Activated T-cell treated with anti-CD3 and anti-CD28 coated beads, Interleukin-2, amount 50 U/mL, for 72 hours (primary cell): ENCODE results near the gene RFX3. TPM values are rescaled to one million over a fixed set of nuclear protein-coding genes. Genes with fewer than 3 reads are reported as not detected.

Source experiments
- ATAC-seq, 2 donors: fragments of 150-1000 bp; cut with Tn5 transposase; replicated peaks in 1 of 2; 2 replicates each; pipeline ENCODE4 v1.10.0; 2021; ENCODE audit warnings: moderate library complexity in 2 of 2, mild to moderate bottlenecking in 1 of 2
- DNase-seq, 2 donors: peaks; one replicate each; pipeline ENCODE4 v3.0.0; 2021 to 2022; ENCODE audit warnings: mixed read lengths in 1 of 2
- H3K27ac Mint-ChIP-seq: one replicate; pipeline ENCODE4 v1.8.0; 2022; ENCODE audit warnings: mild to moderate bottlenecking, moderate library complexity, mixed read lengths
- H3K27me3 Mint-ChIP-seq: one replicate; pipeline ENCODE4 v1.8.0; 2022; ENCODE audit warnings: low read depth, mixed read lengths
- H3K36me3 Mint-ChIP-seq, 2 donors: one replicate each; pipeline ENCODE4 v1.8.0; 2022; ENCODE audit warnings: mixed read lengths in 2 of 2, mild to moderate bottlenecking in 1 of 2; ENCODE audit not compliant: insufficient read depth in 2 of 2
- H3K4me1 Mint-ChIP-seq: one replicate; pipeline ENCODE4 v1.8.0; 2022; ENCODE audit warnings: low read depth, mixed read lengths
- H3K4me3 Mint-ChIP-seq, 2 donors: one replicate each; pipeline ENCODE4 v1.8.0; 2022; ENCODE audit warnings: mild to moderate bottlenecking in 2 of 2, mixed read lengths in 2 of 2, moderate library complexity in 2 of 2
- H3K9me3 Mint-ChIP-seq, 2 donors: one replicate each; pipeline ENCODE4 v1.8.0; 2022; ENCODE audit warnings: mixed read lengths in 2 of 2
- total RNA-seq, 2 donors: library from RNA; stranded (reverse); gene quantifications; one replicate each; pipeline ENCODE4 v1.2.3, GENCODE V29; 2022

RFX3 gene
- total RNA-seq, 2 donors from 2014 or later, result 20.1 to 20.2 TPM

DNA sequence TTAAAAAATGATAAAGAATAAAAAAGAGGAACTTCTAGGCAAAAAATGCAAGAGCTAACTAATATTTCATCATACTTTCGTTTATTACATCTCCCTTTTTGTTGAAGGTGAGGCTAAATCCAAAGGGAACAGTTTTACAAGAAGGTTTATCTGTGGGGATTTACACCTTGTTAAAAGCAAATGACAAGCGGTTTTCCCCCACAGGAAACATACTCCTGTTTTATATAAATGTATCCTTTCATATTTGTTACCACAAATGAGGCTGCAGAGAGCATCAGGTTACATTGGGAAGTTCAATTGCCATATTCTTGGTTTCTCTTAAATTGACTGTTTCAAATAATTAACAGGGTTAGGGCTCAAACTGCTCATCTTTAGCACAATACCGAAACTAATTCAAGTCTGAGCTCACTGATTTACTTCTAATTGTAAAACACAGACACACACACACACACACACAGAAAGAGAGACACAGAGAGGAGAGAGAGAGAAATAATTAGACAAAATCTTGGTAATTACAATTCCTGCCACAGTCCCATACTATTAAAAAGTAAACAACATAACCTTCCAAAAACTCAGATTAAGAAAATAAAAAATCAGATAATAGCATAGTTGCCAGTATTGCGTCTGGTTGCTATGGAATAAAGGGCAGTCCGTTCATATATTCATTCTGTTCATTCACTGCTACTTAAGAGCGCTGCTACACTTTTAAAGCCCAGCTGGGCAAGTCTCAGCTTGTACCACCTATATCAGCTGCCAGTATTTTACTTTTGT, 17.1 kb downstream of the RFX3 start:
- no peak for ATAC-seq
- Mint-ChIP-seq H3K27ac (peak overlapping the region; percentile 51), H3K36me3 (peaks cover 0 to 1% of the 10 kb centered on the region in 2 donors)

DNA sequence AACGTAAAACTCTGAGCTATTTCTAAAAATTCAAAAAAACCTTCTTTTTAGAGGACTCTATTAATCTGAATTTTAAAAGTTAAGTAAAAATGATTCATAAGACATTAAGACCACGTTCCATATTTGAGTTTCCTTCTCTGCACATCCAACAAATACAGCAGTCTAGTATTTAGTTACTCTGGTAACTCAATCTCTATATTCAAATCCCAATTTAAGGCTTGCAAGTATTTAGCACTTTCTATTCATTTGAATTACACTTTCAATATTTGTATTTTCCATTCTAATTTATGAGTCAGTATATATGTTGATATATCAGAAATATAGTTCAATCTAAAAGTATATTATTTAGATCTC, 17.7 kb downstream of the RFX3 start:
- ATAC-seq (peak in 1 of 2 donors; percentile 23), DNase-seq (no peak)
- no peaks in the 10 kb centered on the region for H3K27me3 Mint-ChIP-seq
- peaks cover 35% of the 10 kb centered on the region for H3K4me1 Mint-ChIP-seq
- peak overlapping the region; percentile 51 for H3K27ac Mint-ChIP-seq
- peaks cover 0 to 1% of the 10 kb centered on the region in 2 donors for H3K36me3 Mint-ChIP-seq
- H3K9me3 Mint-ChIP-seq, result no peaks in the 10 kb centered on the region
- peak overlapping the region; percentile 50 to 72 for H3K4me3 Mint-ChIP-seq

More for the DNA sequence above, 17.1 kb downstream of the RFX3 start:
- no peak for DNase-seq
- Mint-ChIP-seq H3K4me1 (peaks cover 40% of the 10 kb centered on the region), H3K9me3 (no peaks in the 10 kb centered on the region), H3K4me3 (peak overlapping the region; percentile 50 to 72), H3K27me3 (no peaks in the 10 kb centered on the region)

DNA sequence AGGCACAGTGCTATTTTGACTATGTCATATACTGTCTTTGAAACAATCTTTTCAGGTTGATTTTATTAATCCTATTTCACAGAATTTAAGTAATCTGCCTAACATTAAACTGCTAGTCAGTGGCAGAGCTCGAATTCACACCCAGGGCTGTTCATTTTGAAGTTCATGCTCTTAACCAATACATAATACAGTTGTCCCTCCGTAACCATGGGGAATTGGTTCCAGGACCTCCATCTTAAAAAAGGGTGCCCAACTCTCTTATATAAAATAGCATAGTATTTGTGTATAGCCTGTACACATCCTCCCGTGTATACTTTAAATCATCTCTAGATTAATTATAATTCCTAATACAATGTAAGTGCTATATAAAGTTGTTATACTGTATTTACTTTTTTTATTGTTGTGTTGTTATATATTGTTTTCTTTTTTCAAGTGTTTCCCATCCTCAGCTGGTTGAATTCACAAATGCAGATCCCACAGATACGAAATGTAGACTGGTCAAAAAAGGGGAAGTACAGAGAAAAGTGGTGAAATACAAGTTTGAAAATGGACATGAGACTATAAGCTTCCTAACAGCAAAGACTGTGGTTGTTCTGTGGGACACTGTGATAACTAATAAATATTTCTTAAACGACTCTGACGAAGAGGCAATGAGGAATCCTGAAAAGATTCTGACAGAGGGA, 18.3 kb downstream of the RFX3 start:
- DNase-seq (no peak), ATAC-seq (no peak)
- H3K4me3 Mint-ChIP-seq, result peak overlapping the region; percentile 50 to 72
- peaks cover 40% of the 10 kb centered on the region for H3K4me1 Mint-ChIP-seq
- peak overlapping the region; percentile 51 for H3K27ac Mint-ChIP-seq
- H3K27me3 Mint-ChIP-seq, result no peaks in the 10 kb centered on the region
- H3K9me3 Mint-ChIP-seq, result no peaks in the 10 kb centered on the region
- peaks cover 0 to 1% of the 10 kb centered on the region in 2 donors for H3K36me3 Mint-ChIP-seq

DNA sequence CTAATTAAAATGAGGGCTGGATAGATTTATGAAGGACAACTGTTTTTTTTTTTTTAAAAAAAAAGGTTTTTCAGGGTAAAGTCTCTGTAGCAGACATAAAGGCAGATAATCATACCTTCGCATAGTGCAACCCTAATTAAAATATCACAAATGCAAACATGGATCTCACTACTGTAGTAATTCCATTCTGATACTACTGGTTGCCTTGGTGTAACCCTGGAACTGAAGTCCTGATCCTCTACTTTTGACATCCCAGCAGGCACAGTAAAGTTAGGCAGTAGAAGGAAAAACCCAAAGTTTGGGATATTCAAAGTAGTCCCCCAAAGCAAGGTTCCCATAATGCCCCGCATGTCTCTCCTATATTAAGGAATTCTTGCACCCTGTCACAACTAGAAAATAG, 19.6 kb downstream of the RFX3 start:
- peaks cover 1% of the 10 kb centered on the region in 2 donors for H3K36me3 Mint-ChIP-seq
- H3K27me3 Mint-ChIP-seq, result no peaks in the 10 kb centered on the region
- DNase-seq (no peak), ATAC-seq (peak in 1 of 2 donors; percentile 32)
- peaks cover 37% of the 10 kb centered on the region for H3K4me1 Mint-ChIP-seq
- H3K9me3 Mint-ChIP-seq, result no peaks in the 10 kb centered on the region
- H3K4me3 Mint-ChIP-seq, result no peak overlapping the region
- no peak overlapping the region for H3K27ac Mint-ChIP-seq

DNA sequence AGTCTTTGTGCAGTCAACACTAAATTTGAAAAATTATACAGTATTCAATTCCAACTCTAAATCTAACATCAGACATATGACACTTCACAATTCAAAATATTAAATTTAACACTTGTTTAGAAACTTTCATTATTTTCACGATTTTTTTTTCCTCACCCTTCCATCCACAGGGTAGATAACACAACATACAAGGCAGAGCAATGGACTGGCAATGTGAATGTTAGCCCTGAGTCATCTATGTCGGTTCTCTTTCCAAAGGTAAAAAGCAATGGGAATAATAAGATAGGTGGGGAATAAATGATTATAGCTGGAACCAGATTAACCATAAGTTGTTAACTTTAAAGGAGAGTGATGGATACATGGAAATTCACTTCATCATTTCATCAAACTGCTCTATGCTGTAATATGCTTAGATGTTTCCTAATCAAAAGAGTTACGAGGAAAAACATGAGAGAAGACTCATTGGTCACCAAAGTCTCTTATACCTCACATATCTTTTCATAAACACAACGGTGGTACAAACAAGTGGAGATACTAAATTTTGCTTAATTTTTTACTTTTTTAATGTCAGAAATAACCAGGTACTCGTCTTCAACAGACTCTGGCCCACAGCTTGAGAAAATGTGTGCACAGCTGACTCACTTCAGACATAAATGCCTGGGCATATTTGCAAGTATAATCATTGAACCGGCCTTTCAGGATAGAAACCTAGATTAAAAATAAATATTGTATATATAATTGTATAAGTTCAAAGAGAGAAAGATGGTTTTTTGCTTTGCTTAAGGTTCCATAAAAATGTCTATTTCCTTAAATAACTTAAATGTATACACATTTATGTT, 23.0 kb downstream of the RFX3 start:
- Mint-ChIP-seq H3K9me3 (no peaks in the 10 kb centered on the region), H3K36me3 (peaks cover 0 to 1% of the 10 kb centered on the region in 2 donors), H3K27ac (no peak overlapping the region), H3K4me3 (no peak overlapping the region), H3K27me3 (no peaks in the 10 kb centered on the region), H3K4me1 (peaks cover 28% of the 10 kb centered on the region)
- no peak for DNase-seq
- no peak for ATAC-seq

DNA sequence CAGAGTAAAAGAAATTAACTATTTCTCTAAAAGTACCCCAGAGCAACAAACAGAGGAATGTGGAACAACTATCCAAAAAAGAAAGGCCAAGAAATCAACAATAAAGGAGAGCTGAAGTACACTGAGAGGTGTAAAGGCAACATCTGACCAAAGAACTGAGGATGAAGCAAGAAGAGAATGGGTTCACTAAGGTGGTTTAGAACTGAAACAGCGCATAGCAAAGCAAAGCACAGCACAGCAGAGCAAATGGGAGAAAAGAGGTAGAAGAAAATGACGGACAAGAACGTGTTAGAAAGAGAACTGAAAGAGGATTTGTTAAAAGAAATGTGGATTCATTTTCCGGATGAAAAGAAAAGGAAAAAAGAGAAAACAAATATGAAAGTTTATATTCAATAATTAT, 25.8 kb downstream of the RFX3 start:
- no peaks in the 10 kb centered on the region for H3K27me3 Mint-ChIP-seq

DNA sequence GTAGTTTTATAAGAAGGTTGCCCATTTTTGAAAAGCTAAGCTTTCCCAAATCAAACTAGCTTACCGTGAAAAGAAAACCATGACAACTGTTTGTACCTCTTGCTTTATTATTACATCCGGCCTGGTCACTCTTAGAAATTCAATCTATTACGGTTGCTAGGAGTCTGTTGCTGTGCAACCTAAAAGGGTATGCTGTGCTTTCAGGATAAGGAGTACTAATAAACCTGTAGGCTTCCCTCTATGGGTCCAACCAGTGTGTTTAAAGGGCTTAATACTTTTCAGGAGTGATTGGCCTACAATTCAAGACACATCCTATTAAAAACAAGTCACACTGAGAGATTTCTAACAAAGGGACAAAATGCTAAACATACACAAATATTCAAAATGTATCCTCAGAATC, 27.1 kb downstream of the RFX3 start:
- no peak overlapping the region for H3K4me3 Mint-ChIP-seq
- ATAC-seq (no peak), DNase-seq (no peak)
- no peaks in the 10 kb centered on the region for H3K27me3 Mint-ChIP-seq
- H3K4me1 Mint-ChIP-seq, result peaks cover 24% of the 10 kb centered on the region
- H3K36me3 Mint-ChIP-seq, result peaks cover 2 to 4% of the 10 kb centered on the region in 2 donors
- no peak overlapping the region for H3K27ac Mint-ChIP-seq
- H3K9me3 Mint-ChIP-seq, result peaks cover 2% of the 10 kb centered on the region in 2 donors

More for the DNA sequence above, 25.8 kb downstream of the RFX3 start:
- no peak for DNase-seq
- peak overlapping the region in 1 of 2 donors; percentile 36 for H3K4me3 Mint-ChIP-seq
- H3K9me3 Mint-ChIP-seq, result no peaks in the 10 kb centered on the region
- peak overlapping the region; percentile 88 for H3K27ac Mint-ChIP-seq
- ATAC-seq, result no peak
- H3K36me3 Mint-ChIP-seq, result peaks cover 0 to 1% of the 10 kb centered on the region in 2 donors
- H3K4me1 Mint-ChIP-seq, result peaks cover 21% of the 10 kb centered on the region

DNA sequence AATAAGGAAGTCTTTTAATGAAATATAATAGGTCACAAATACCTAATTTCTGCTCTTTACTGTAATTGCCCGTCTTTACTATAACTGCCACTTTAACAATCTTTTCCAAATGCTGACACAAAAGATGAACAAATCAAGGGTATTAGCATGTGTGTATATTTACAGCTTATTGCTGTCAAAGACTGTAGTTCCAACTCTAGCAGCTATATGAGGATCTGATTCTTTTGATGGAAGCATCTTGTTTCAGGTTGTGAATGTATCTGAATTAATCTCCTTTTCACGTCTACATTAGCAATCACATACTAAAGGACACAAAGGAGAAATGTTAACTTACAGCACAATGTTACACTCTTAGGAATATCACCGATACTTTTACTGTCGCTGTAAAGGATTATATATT, 27.9 kb downstream of the RFX3 start:
- ATAC-seq, result no peak
- Mint-ChIP-seq H3K27ac (no peak overlapping the region), H3K36me3 (peaks cover 3 to 5% of the 10 kb centered on the region in 2 donors), H3K27me3 (no peaks in the 10 kb centered on the region), H3K9me3 (peaks cover 2 to 3% of the 10 kb centered on the region in 2 donors), H3K4me3 (no peak overlapping the region), H3K4me1 (peaks cover 23% of the 10 kb centered on the region)
- no peak for DNase-seq

DNA sequence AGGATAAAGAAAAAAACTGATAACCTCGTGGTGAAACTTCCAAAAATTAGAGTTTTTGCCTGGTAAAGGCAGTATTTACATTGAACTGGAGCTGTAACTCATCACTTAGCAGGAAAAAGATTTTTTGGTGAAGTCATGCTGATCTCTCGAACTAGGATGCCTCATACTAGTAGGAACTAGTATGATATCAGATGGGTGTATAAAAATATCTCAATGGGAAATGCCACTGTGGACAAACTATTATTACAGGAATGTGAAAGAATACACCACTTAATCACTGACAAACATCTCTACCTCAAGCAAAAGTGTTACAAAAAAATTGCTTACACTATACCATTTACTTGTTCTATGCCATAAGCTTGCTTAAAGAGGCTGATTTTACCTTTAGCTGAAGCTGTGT, 28.4 kb downstream of the RFX3 start:
- DNase-seq (no peak), ATAC-seq (peak in 1 of 2 donors; percentile 21)
- peaks cover 3 to 5% of the 10 kb centered on the region in 2 donors for H3K36me3 Mint-ChIP-seq

DNA sequence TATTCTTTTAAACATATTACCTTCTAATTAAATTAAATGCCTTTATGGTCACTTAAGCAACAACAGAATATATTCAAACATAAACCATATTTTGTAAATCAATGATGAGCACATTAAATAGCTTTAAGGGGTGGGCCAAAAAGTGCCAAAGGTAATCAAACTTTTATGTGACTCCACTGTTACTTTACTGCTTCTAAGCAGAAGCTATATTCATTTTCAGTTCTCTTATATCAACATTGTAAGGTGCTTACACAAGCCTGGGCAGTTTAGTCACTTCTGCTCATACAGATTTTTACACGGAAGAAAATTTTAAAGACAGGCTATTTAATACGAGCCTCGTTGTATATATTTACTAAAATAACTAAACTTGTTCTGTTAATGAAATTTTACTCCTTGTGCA, 29.9 kb downstream of the RFX3 start:
- Mint-ChIP-seq H3K9me3 (peaks cover 2 to 3% of the 10 kb centered on the region in 2 donors), H3K27me3 (no peaks in the 10 kb centered on the region), H3K4me3 (no peak overlapping the region), H3K27ac (no peak overlapping the region), H3K36me3 (peaks cover 3 to 4% of the 10 kb centered on the region in 2 donors), H3K4me1 (peaks cover 31% of the 10 kb centered on the region)
- ATAC-seq (no peak), DNase-seq (no peak)

More for the DNA sequence above, 28.4 kb downstream of the RFX3 start:
- no peaks in the 10 kb centered on the region for H3K27me3 Mint-ChIP-seq
- H3K27ac Mint-ChIP-seq, result no peak overlapping the region
- peaks cover 2 to 3% of the 10 kb centered on the region in 2 donors for H3K9me3 Mint-ChIP-seq
- H3K4me3 Mint-ChIP-seq, result no peak overlapping the region
- H3K4me1 Mint-ChIP-seq, result peaks cover 21% of the 10 kb centered on the region

DNA sequence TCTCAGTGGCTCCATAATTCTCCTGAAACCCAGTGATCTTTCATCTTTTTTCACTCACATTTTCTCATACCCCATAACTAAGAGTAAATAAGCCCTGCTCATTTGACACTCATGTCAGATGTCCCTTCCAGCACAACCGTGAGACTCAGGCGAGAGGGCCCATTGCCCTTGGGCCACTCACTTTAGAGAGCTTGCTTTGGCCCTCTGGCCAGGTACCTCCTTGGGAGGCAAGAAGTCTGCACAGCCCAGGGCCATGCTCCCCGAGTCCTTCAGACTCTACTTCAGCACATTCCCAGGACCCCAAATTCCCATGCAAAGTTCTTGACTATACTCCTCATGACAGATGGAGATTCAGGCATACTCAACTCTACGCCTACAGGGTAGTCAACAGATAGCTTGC, 33.6 kb downstream of the RFX3 start:
- peaks cover 25% of the 10 kb centered on the region for H3K4me1 Mint-ChIP-seq
- H3K9me3 Mint-ChIP-seq, result peaks cover 2 to 5% of the 10 kb centered on the region in 2 donors
- no peaks in the 10 kb centered on the region for H3K27me3 Mint-ChIP-seq
- H3K27ac Mint-ChIP-seq, result no peak overlapping the region
- no peak for ATAC-seq
- peaks cover 3 to 11% of the 10 kb centered on the region in 2 donors for H3K36me3 Mint-ChIP-seq
- DNase-seq, result no peak
- H3K4me3 Mint-ChIP-seq, result no peak overlapping the region

DNA sequence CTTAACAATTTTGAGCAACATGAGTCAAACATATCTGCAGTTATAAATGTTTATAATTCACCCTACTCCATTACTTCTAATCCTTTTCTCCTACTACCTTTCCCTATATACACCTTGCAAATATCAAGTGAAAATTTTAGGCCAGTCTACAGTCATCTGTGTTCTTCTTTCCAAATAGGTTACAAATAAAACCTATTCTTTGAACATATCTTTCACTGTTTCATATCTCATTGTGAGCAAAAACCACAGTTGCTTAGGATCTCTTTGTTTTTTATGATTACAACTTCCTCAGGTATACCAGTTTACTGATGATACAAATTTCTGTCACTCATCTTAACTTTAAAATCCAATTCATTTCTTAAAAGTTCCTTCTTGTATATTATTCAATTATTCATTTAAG, 34.4 kb downstream of the RFX3 start:
- H3K27me3 Mint-ChIP-seq, result no peaks in the 10 kb centered on the region
- H3K36me3 Mint-ChIP-seq, result peaks cover 3 to 12% of the 10 kb centered on the region in 2 donors
- H3K4me1 Mint-ChIP-seq, result peaks cover 23% of the 10 kb centered on the region
- no peak for DNase-seq
- H3K4me3 Mint-ChIP-seq, result no peak overlapping the region
- no peak for ATAC-seq
- peak overlapping the region; percentile 25 for H3K27ac Mint-ChIP-seq
- H3K9me3 Mint-ChIP-seq, result peaks cover 2 to 5% of the 10 kb centered on the region in 2 donors

DNA sequence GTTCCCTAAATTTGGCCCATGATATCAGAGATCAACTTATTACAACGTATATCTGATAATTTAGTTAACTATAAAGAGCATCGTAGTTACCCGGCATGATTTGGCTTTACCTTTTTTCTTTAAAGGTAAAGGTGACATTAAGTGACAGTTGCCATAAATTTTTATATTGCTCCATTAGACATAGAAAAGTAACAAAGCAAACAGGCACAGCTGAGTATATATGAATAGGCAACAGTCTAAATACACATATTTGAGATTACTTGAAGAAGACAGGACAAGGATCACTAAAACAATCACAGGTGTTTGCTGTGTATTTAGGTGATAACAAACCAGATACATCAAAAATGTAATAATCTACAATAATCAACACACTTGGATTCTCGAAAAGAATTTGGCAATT, 34.8 kb downstream of the RFX3 start:
- Mint-ChIP-seq H3K27me3 (no peaks in the 10 kb centered on the region), H3K36me3 (peaks cover 3 to 14% of the 10 kb centered on the region in 2 donors), H3K9me3 (peaks cover 2 to 5% of the 10 kb centered on the region in 2 donors), H3K27ac (no peak overlapping the region), H3K4me1 (peaks cover 19% of the 10 kb centered on the region), H3K4me3 (no peak overlapping the region)
- no peak for ATAC-seq
- no peak for DNase-seq
